Stimulated activated CD4-positive, alpha-beta T cell treated with anti-CD3 and anti-CD28 coated beads, Interleukin-2, amount 100 ng/mL, for 4 hours (primary cell): ENCODE data around the gene CFAP107.
"Not testable (repeated sequence)": the region's sequence is repeated elsewhere in the genome, so short reads cannot be mapped to it uniquely, and the experiment has no call there.

Experiments used
- DNase-seq: peaks from one replicate; pipeline ENCODE4 v3.0.0-alpha.2; 2020; ENCODE audit warnings: low read depth

CFAP107 gene

DNA sequence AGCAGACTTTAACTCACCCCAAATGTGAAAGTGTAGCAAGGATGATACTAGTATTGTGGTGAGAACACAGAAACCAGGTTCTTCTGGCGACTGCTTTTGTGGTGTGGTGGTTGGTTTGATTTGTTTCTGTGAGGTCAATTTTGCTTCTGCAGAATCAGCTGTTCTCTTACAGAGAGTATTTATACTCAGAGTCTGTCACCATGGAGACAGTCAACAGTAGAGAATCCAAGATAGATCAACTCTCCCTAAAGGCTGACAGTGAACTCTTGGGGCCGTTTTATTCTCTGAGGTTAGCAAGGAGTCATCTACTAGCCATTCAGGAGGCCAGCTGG lies at the start of gene CFAP107:
Gene CFAP107, plus strand, starts transcription at position 209 of the 332 bp plus-strand sequence. CDS start 231 bp downstream, outside the sequence.
- DNase-seq: no peak

DNA sequence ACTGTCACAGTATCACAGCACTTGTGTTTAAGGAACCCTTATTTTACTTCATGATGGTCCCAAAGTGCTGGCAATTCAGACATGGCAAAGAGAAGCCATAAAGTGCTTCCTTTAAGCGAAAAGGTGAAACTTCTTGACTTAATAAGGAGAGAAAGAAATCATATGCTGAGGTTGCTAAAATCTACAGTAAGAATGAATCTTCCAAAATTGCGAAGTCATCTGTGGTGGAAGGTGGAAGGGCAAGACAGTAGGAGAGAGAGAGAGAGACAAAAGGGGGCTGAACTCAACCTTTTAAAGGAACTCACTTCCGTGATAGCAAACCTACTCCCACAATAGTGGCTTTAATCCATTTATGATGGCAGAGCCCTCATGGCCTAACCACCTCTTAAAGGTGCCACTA lies 49.3 kb upstream of the CFAP107 start:
- DNase-seq: no peak

DNA sequence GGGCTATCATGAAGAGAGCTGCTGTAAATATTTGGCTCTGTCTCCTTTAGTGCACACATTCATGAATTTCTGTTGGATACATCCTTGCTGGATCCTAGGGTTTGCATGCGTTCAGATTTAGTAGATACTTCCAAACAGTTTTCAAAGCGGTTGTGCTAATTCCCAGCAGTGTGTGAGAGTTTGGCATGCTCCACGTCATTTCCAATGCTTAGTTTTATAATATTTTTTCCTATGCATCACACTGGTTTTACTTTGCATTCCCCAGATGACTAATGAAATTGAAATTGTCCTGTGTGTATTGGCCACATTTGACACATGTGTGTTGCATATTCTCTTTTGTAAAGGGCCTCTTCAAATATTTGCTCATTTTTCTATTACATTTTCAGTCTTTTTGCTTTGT lies 48.6 kb upstream of the CFAP107 start:
- DNase-seq: no peak

DNA sequence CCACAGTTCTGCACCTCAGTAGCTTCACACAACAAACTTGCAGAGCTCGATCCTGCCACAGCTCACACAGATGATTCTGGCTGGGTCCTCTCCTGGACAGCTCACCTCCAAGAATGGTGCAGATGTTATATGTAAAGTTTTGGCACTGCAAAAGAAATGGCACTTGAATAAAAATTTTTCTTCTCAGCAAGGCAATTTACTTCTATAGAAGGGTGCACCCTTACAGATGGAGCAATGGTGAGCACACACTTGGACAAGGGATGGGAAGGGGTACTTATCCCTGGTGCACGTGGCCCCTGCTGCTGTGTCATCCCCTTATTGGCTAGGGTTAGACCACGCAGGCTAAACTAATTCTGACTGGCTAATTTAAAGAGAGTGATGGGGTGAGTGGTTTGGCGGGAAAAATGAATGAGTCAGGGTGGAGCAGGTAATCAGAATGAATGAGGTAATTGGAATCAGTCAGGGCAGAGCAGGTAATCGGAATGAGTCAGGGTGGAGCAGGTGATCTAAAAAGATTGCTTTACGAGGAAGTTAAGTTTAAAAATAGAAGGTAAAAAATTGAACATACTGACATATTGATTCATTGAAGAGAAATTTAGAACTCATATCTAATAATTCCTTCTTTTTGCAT lies 42.1 kb upstream of the CFAP107 start:
- no peak for DNase-seq

GRCh38 chr1:12706061-12706460 lies 39.9 kb upstream of the CFAP107 start:
- DNase-seq: no peak

DNA sequence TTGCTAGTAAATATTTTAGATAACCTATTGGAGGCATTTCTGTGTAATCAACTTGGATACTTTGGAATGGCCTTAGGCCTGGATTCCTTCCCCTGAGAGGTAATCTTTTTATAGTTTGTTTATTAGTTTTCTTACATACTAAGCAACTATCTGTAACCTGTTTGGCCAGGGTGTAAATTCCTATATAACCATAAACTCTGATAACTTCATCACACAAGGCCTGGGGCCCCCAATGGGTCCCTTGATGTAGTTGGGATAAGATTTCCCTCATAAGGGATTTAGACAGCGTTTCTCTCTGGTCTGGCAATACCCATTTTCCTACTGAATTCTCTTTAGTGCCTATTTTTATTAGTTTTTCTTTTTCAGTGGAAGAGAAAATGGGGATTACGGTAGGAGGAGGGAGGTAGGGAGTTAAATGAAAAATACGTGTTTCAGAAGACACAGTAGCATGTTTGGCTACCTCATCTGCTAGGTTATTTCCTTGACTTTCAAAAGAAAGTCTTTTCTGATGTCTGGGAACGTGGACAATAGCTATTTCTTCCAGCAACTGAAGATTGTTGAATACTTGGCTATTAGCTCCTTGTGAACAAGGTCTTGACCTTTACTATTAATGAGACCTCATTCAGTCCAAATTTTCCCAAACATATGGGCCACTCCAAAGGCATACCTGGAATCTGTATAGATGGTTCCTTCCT lies 37.5 kb upstream of the CFAP107 start:
- no peak for DNase-seq

DNA sequence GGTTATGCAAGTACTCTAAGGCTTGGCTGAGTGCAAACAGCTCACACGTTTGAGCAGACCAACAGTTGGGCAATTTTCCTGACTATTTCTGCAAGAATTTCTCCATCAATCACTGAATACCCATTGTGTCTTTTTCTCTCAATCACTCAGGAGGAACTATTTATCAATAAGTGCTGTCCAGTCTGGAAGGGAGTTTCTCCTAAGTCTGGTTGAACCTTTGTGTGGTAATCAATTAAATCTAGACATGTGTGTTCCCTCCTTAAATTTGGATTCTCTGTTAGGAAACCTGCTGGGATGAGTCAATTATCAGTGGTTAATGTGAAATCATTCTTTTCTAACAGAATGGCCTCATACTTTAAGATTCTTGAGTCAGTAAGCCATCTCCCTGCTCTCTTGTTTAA lies 36.9 kb upstream of the CFAP107 start:
- DNase-seq: no peak

GRCh38 chr1:12709696-12710095 lies 36.3 kb upstream of the CFAP107 start:
- no peak for DNase-seq

- DNase-seq: no peak
These were observed 34.5 kb upstream of the CFAP107 start for GRCh38 chr1:12711536-12711935.

- DNase-seq: no peak
These were observed 33.9 kb upstream of the CFAP107 start for GRCh38 chr1:12712076-12712475.

DNA sequence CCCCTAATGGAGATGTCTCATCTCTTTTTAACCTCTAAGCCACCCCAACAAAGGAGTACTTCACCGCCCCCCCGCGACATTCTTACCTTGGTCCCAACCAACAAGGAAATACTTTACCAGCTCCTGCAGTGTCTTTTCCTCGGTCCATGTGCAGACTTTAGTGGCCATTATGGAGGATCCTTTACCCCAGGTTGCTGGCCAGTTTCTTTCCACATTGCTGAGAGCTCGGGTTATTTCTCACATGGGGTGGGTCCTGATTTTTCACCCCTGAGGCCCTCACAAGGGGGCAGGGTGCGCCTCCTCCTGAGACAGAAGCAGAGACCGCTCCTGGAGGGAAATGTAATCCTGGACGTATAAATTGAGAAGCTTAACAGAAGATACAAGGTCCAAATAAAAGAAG lies 33.1 kb upstream of the CFAP107 start:
- DNase-seq: no peak

DNA sequence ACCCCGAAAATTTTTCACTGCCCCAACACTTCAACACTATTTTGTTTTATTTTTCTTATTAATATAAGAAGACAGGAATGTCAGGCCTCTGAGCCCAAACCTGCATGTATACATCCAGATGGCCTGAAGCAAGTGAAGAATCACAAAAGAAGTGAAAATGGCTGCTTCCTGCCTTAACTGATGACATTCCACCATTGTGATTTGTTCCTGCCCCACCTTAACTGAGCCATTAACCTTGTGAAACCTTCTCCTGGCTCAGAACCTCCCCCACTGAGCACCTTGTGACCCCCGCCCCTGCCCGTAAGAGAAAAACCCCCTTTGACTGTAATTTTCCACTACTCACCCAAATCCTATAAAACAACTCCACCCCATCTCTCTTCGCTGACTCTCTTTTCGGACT lies 32.3 kb upstream of the CFAP107 start:
- not testable (repeated sequence) for DNase-seq

- no peak for DNase-seq
These were observed 31.1 kb upstream of the CFAP107 start for GRCh38 chr1:12714710-12715475.

- no peak for DNase-seq
These were observed 30.0 kb upstream of the CFAP107 start, which contains the start of gene AADACL3 for GRCh38 chr1:12715896-12716437. AADACL3 (plus strand) TSS chr1:12716110; CDS start chr1:12716177, 67 bp downstream.

GRCh38 chr1:12717301-12717838 lies 28.6 kb upstream of the CFAP107 start:
- no peak for DNase-seq

GRCh38 chr1:12722626-12723025 lies 23.4 kb upstream of the CFAP107 start:
- DNase-seq: no peak

- DNase-seq: no peak
These were observed 17.6 kb upstream of the CFAP107 start for GRCh38 chr1:12728391-12728790.

DNA sequence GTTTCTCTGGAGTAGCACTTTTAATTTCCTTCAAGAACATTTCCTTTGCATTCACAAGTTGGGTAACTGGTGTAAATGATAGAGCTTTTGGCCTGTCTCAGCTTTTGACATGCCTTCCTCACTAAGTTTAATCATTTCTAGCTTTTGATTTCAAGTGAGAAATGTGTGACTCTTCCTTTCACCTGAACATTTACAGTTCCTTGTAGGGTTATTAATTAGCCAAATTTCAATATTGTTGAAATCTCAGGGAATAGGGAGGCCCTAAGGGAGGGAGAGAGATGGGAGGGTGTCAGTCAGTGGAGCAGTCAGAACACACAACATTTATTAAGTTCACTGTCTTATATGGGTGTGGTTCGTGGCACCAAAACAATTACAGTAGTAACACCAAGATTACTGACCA lies 15.8 kb upstream of the CFAP107 start:
- no peak for DNase-seq

- not testable (repeated sequence) for DNase-seq
These were observed 14.9 kb upstream of the CFAP107 start for GRCh38 chr1:12731084-12731483.

- DNase-seq: no peak
These were observed 11.3 kb upstream of the CFAP107 start for GRCh38 chr1:12734651-12735050.

DNA sequence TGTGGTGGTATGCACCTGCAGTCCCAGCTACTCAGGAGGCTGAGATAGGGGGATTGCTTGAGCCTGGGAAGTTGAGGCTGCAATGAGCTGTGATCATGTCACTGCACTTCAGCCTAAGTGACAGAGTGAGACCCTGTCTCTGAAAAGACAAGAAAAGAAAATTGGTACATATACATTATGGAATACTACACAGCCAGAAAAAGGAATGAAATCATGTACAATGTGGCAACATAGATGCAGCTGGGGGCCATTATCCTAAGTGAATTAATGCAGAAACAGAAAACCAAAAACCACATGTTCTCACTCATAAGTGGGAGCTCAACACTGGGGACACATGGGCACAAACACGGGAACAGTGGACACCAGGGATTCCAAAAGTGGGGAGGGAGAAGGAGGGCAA lies 7.1 kb upstream of the CFAP107 start:
- DNase-seq: no peak

DNA sequence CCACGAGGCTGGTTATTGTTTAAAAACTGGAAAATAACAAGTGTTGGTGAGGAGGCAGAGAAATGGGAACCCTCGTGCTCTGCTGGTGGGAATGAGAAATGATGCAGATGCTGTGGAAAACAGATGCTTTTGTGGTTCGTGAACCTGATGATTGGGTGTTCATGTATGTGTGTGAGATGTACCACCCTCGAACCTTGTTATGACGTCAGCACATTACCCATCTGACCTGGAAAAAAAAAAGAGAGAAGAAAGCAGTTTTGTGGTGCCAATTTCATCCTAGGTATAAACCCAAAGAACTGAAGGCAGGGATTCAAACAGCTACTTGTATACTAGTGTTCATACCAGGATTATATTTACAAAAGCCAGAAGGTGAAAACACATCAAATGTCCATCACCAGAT lies 6.4 kb upstream of the CFAP107 start:
- no peak for DNase-seq

DNA sequence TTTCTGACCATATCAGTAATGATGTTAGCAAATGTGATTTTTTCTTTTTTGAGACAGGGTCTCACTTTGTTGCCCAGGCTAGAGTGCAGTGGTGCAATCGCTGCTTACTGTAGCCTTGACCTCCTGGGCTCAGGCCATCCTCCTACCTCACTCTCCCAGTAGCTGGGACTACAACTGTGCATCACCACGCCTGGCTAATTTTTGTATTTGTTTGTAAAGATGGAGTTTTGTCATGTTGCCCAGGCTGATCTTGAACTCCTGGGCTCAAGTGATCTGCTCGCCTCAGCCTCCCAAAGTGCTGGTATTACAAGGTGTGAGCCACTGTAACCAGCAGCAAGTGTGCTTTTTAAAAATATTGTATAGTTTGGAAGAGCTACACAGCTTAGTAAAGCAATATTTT lies 4.1 kb upstream of the CFAP107 start:
- DNase-seq: no peak
